Endometrial microvascular endothelial cells (primary cell): ENCODE data around the gene LATS2. TPM values are rescaled to one million over a fixed set of nuclear protein-coding genes. Genes with fewer than 3 reads are reported as not detected.
"Not testable (repeated sequence)": the region's sequence is repeated elsewhere in the genome, so short reads cannot be mapped to it uniquely, and the experiment has no call there.

Experiments
- in situ Hi-C: cut with HindIII; loops from 2 replicates; pipeline ENCODE4 v1.10.0; 2017; ENCODE audit warnings: low sequenced_read_pairs, low pct_unique_long_range_greater_than_20kb; ENCODE audit errors: inconsistent ontology term
- total RNA-seq: library from RNA; depleted of rRNA; stranded (reverse); fragments of >200 nt; gene quantifications from one replicate; pipeline ENCODE4 v1.2.3, GENCODE V29; 2015; ENCODE audit errors: inconsistent ontology term

Gene LATS2
- total RNA-seq, 1 donor from 2014 or later = 27.7 TPM

GRCh38 chr13:20983386-20983785, 78.0 kb downstream of the LATS2 start:
- in situ Hi-C loops = no loop called here

- in situ Hi-C loops = no loop called here
These were observed 79.9 kb downstream of the LATS2 start for GRCh38 chr13:20981370-20982095.

- in situ Hi-C loops = no loop called here
These were observed 80.5 kb downstream of the LATS2 start for GRCh38 chr13:20980899-20981298.

- in situ Hi-C loops = no loop called here
These were observed 81.0 kb downstream of the LATS2 start for GRCh38 chr13:20980430-20980829.

GRCh38 chr13:20977394-20977793, 84.0 kb downstream of the LATS2 start:
- in situ Hi-C loops = no loop called here

- in situ Hi-C loops = no loop called here
These were observed 86.3 kb downstream of the LATS2 start for GRCh38 chr13:20974981-20975585.

- in situ Hi-C loops = no loop called here
These were observed 87.4 kb downstream of the LATS2 start for GRCh38 chr13:20973886-20974425.

GRCh38 chr13:20972731-20973130, 88.7 kb downstream of the LATS2 start:
- in situ Hi-C loops = no loop called here

GRCh38 chr13:20969182-20969581, 92.2 kb downstream of the LATS2 start:
- in situ Hi-C loops = no loop called here

GRCh38 chr13:20968745-20969144, 92.6 kb downstream of the LATS2 start:
- in situ Hi-C loops = no loop called here

GRCh38 chr13:20967340-20967739, 94.0 kb downstream of the LATS2 start:
- in situ Hi-C loops = no loop called here

GRCh38 chr13:20964904-20965303, 96.5 kb downstream of the LATS2 start:
- in situ Hi-C loops = no loop called here

- in situ Hi-C loops = not testable (repeated sequence)
These were observed 99.7 kb downstream of the LATS2 start for GRCh38 chr13:20961663-20962062.

GRCh38 chr13:20960663-20961309, 100.6 kb downstream of the LATS2 start:
- in situ Hi-C loops = no loop called here

- in situ Hi-C loops = not testable (repeated sequence)
These were observed 104.3 kb downstream of the LATS2 start for GRCh38 chr13:20957049-20957620.

- in situ Hi-C loops = no loop called here
These were observed 105.9 kb downstream of the LATS2 start for GRCh38 chr13:20955496-20955895.

GRCh38 chr13:20953245-20953931, 108.0 kb downstream of the LATS2 start:
- in situ Hi-C loops = no loop called here

GRCh38 chr13:20952838-20953237, 108.5 kb downstream of the LATS2 start:
- in situ Hi-C loops = no loop called here

- in situ Hi-C loops = not testable (repeated sequence)
These were observed 113.4 kb downstream of the LATS2 start for GRCh38 chr13:20948001-20948400.
